ENCODE measurements around the gene KCNMA1. TPM values are rescaled to one million over a fixed set of nuclear protein-coding genes. Genes with fewer than 3 reads are reported as not detected.

KCNMA1 gene
- total RNA-seq, 1 experiment from 2014 or later: 0.45 TPM

DNA sequence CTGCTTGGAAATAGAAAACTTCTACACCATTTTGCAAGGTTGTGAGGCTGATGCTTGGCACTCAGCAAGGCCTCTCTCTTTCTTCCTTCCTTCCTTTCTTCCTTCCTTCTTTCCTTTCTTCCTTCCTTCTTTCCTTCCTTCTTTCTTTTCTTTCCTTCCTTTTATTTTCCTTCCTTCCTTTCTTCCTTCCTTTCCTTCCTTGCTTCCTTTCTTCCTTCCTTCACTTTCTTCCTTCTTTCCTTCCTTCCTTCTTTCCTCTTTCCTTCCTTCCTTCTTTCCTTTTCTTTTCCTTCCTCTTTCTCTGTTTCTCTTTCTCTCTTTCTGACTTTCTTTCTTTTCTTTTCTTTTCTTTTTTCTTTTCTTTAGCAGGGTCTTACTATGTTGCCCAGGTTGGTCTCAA is 460.4 kb downstream of the KCNMA1 start:
- no peak for TF ChIP-seq CTCF (IDR thresholded peaks at IDR 0.05; ENCODE audit: unreplicated experiment)
- H3K27ac Mint-ChIP-seq (ENCODE audit: unreplicated experiment): no peak overlapping the region
- no peak overlapping the region for H3K4me3 Mint-ChIP-seq (ENCODE audit: low read depth, unreplicated experiment)
- H3K4me1 Mint-ChIP-seq (ENCODE audit: low read depth, unreplicated experiment): no peaks in the 10 kb centered on the region
- no peaks in the 10 kb centered on the region for H3K36me3 Mint-ChIP-seq (ENCODE audit: insufficient read depth, unreplicated experiment)
- H3K27me3 Mint-ChIP-seq (ENCODE audit: unreplicated experiment): no peaks in the 10 kb centered on the region
- CTCF ChIA-PET: interaction anchor here (0.7 kb wide), 1 partner anchor 1203 kb away, joined by 8 read pairs; no protein-coding TSS in a partner anchor
- no peaks in the 10 kb centered on the region for H3K9me3 Mint-ChIP-seq (ENCODE audit: low read depth, unreplicated experiment)
- intact Hi-C loops (cut with micrococcal nuclease; ENCODE audit: unreplicated experiment): no loop called here
- DNase-seq: no peak
- no TSS peak for BruUV-seq (replicated peaks)

- H3K36me3 Mint-ChIP-seq (ENCODE audit: insufficient read depth, unreplicated experiment): no peaks in the 10 kb centered on the region
- no peaks in the 10 kb centered on the region for H3K4me1 Mint-ChIP-seq (ENCODE audit: low read depth, unreplicated experiment)
- intact Hi-C loops (cut with micrococcal nuclease; ENCODE audit: unreplicated experiment): no loop called here
- TF ChIP-seq CTCF (IDR thresholded peaks at IDR 0.05; ENCODE audit: unreplicated experiment): no peak
- H3K9me3 Mint-ChIP-seq (ENCODE audit: low read depth, unreplicated experiment): no peaks in the 10 kb centered on the region
- DNase-seq: no peak
- BruUV-seq (replicated peaks): no TSS peak
- CTCF ChIA-PET: interaction anchor here (1.1 kb wide), 1 partner anchor 535 kb away, joined by 4 read pairs; no protein-coding TSS in a partner anchor
- no peak overlapping the region for H3K4me3 Mint-ChIP-seq (ENCODE audit: low read depth, unreplicated experiment)
- no peaks in the 10 kb centered on the region for H3K27me3 Mint-ChIP-seq (ENCODE audit: unreplicated experiment)
- H3K27ac Mint-ChIP-seq (ENCODE audit: unreplicated experiment): no peak overlapping the region
Measured at GRCh38 chr10:77176232-77176631, 461.4 kb downstream of the KCNMA1 start.

DNA sequence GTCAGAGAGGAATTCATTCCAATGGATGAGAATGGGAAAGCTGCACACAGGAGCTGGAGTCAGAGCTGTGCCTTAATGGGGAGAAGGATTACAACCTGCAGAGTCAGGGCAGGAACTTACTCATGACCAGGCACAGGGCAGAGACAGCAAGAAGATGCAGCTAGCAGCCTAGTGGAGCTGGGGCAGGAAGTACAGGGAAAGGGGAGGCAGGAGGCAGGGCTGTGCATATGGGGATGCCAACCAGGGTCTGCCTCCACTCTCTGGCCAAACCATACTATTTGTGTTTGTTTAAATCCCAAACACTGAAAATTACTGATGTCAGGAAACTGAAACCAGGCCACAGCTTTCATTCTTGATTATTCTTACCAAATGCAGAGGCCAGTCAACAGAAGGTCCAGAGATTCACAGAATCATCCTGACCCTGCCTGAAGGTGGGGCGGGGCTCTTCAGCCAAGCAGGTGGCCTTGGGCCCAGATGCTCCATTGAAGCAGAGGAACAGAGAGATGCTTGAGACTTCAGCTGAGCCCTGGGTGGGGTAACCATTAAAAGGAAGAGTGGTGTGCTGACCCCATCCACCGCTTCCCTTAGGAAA is 461.9 kb downstream of the KCNMA1 start:
- Mint-ChIP-seq H3K4me3 (ENCODE audit: low read depth, unreplicated experiment) (no peak overlapping the region), H3K27ac (ENCODE audit: unreplicated experiment) (no peak overlapping the region), H3K4me1 (ENCODE audit: low read depth, unreplicated experiment) (no peaks in the 10 kb centered on the region), H3K36me3 (ENCODE audit: insufficient read depth, unreplicated experiment) (no peaks in the 10 kb centered on the region), H3K27me3 (ENCODE audit: unreplicated experiment) (no peaks in the 10 kb centered on the region), H3K9me3 (ENCODE audit: low read depth, unreplicated experiment) (no peaks in the 10 kb centered on the region)
- CTCF ChIA-PET: interaction anchor here (1.1 kb wide), 1 partner anchor 536 kb away, joined by 4 read pairs; no protein-coding TSS in a partner anchor
- intact Hi-C loops (cut with micrococcal nuclease; ENCODE audit: unreplicated experiment): loop anchor here (2.0 kb wide), 1 partner anchor 75 kb away; no protein-coding TSS in a partner anchor
- BruUV-seq (replicated peaks): no TSS peak
- no peak for DNase-seq
- no peak for TF ChIP-seq CTCF (IDR thresholded peaks at IDR 0.05; ENCODE audit: unreplicated experiment)

DNA sequence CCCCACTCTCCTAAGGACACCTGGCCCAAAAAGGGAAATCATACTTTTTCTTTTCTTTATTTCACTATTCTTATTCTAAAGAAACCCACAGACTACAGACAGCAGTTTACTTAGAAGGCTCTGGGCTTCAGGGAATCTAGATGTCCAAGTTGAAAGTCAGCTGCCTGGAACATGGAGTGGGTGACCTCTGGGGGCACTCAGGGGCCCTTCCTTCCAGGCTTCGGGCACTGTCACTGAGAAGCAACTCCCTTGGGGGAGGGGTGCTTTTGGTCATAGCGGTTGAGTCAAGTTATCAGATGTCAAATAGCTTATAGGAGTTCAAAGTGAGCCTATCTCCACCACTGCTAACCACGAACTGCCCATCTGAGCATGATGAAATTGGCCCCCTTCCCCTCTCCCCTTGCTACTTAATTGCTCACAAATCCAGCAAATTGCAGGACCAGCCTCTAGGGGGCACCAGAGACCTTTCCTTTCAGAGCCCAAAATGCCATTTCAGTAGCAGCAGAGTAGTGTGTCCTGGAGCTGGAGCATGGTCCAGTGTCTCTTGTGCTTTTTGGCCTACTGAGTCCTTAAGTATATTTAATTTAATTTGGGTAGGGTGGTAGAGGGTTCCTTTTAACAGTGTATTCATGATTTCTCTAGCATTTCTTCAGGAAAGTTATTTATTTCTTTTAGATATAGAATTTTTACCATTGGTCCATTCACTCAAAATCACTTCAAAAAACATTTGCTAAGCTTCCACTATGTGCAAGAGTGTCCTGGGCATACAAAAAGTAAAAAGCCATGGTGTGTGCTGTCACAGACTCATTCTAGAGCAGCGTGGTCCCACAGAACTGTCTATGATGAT is 463.8 kb downstream of the KCNMA1 start:
- intact Hi-C loops (cut with micrococcal nuclease; ENCODE audit: unreplicated experiment): loop anchor here (1.0 to 2.0 kb wide), 3 partner anchors 77 to 470 kb away; no protein-coding TSS in a partner anchor
- CTCF ChIA-PET: interaction anchor here (0.6 to 2.0 kb wide), 13 partner anchors 8 to 583 kb away, joined by 3 to 16 read pairs (median 4); no protein-coding TSS in a partner anchor
- Mint-ChIP-seq H3K27me3 (ENCODE audit: unreplicated experiment) (no peaks in the 10 kb centered on the region), H3K27ac (ENCODE audit: unreplicated experiment) (no peak overlapping the region), H3K4me3 (ENCODE audit: low read depth, unreplicated experiment) (no peak overlapping the region), H3K9me3 (ENCODE audit: low read depth, unreplicated experiment) (no peaks in the 10 kb centered on the region), H3K36me3 (ENCODE audit: insufficient read depth, unreplicated experiment) (no peaks in the 10 kb centered on the region), H3K4me1 (ENCODE audit: low read depth, unreplicated experiment) (peaks cover 5% of the 10 kb centered on the region)
- peak; percentile 83 for DNase-seq
- BruUV-seq (replicated peaks): no TSS peak
- TF ChIP-seq CTCF (IDR thresholded peaks at IDR 0.05; ENCODE audit: unreplicated experiment): peak; percentile 82
